ENCODE results near the gene TSACC. TPM values are rescaled to one million over a fixed set of nuclear protein-coding genes. Genes with fewer than 3 reads are reported as not detected.

TSACC gene
- total RNA-seq, 4 donors from 2014 or later: not detected

DNA sequence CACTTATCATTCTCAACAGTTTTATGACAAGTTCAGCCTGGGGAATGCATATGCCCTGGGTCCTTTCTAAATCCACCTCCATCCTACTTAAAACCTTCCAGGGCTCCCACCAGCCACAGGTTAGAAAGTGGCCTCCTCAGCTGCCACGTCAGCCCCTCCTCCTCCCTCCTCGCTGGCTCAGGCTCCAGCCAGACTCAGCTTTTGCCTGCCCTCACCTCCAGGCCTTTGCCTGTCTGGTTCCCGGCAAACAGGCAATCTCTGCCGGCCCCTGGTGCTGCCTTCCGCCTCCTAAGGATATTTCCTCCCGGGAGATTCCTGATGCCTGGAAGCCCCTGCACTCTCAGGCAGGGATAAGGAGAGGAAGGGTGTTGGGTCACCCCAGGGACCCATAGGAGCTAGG lies 40.2 kb downstream of the TSACC start:
- Histone ChIP-seq H3K36me3 (no peaks in the 10 kb centered on the region), H3K4me3 (no peak overlapping the region), H3K9me3 (no peaks in the 10 kb centered on the region), H3K27me3 (no peaks in the 10 kb centered on the region), H3K27ac (no peak overlapping the region), H3K4me1 (no peaks in the 10 kb centered on the region)
- TF ChIP-seq POLR2A (IDR thresholded peaks at IDR 0.05) (no peak), CTCF (IDR thresholded peaks at IDR 0.05) (no peak)
- DNase-seq: no peak

DNA sequence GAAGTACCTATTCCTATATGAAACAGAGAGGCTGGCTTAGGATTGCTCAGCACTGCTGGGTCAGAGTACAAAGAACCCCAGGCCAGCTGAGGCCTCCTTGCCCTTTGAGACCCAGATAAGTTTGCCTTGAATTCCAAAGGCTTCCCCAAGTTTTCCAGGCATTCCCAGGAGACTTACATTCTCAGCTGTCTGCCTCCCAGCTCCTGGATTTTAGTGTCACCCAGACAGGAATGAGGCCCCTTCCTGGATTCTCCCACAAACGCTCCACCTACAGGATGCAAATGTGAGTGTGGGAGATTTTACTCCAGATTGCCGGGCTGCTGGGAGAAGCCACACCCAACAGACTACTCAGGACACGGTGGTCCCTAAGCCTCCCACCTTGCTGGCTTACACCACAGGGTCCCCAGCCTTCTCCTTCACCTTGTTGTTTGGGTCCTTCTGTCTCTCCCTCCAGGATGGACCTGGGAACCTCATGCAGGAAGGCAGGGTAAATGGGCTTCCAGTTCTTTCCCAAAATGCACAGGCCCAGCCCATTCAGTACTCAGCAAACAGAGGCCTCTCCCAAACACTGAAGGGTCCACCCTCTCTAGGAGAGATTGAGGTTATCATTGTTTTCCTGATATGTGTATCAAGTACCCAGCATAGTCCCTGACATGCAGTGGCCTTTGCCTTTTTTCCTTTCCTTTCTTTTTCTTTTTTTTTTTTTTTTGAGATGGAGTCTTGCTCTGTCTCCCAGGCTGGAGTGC lies 41.3 kb downstream of the TSACC start:
- H3K27me3 ChIP-seq: no peaks in the 10 kb centered on the region
- no peak overlapping the region for H3K4me3 ChIP-seq
- H3K36me3 ChIP-seq: no peaks in the 10 kb centered on the region
- H3K27ac ChIP-seq: no peak overlapping the region
- no peaks in the 10 kb centered on the region for H3K9me3 ChIP-seq
- no peaks in the 10 kb centered on the region for H3K4me1 ChIP-seq
- DNase-seq: peak in 1 of 3 donors; percentile 55
- no peak for TF ChIP-seq POLR2A (IDR thresholded peaks at IDR 0.05)
- TF ChIP-seq CTCF (IDR thresholded peaks at IDR 0.05): peak in 1 of 6 experiments; percentile 11

GRCh38 chr1:156382561-156382960 lies 44.2 kb downstream of the TSACC start:
- TF ChIP-seq POLR2A (IDR thresholded peaks at IDR 0.05): no peak
- TF ChIP-seq CTCF (IDR thresholded peaks at IDR 0.05): no peak

DNA sequence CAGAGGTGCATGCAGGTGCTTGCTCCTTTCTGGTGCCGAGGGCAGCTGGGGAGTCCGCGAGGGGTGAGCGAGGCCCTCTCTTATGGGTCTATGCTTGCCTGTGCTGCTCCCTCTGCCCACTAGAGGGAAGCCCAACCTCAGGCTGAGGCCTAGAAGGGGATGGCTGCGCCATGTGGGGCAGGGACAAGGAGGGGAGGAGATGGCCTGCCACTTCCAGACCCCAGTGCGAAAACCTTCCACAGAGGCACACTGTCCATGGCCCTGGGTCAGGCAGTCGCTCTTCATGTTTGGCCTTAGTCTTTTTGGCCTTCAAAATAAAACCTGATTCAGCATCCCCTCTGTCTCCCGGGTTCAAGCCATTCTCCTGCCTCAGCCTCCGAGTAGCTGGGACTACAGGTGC lies 44.7 kb downstream of the TSACC start:
- Histone ChIP-seq H3K27me3 (peaks cover 0 to 5% of the 10 kb centered on the region in 2 donors), H3K9me3 (no peaks in the 10 kb centered on the region), H3K27ac (no peak overlapping the region), H3K4me1 (no peaks in the 10 kb centered on the region), H3K36me3 (no peaks in the 10 kb centered on the region), H3K4me3 (no peak overlapping the region)
- TF ChIP-seq CTCF (IDR thresholded peaks at IDR 0.05): peak in 5 of 6 experiments; percentile 17 to 77 (median 71)
- TF ChIP-seq POLR2A (IDR thresholded peaks at IDR 0.05): no peak
- peak; percentile 49 to 80 (median 67) for DNase-seq

More at GRCh38 chr1:156382561-156382960, 44.2 kb downstream of the TSACC start:
- DNase-seq: no peak
- no peaks in the 10 kb centered on the region for H3K36me3 ChIP-seq
- no peaks in the 10 kb centered on the region for H3K4me1 ChIP-seq
- H3K27ac ChIP-seq: no peak overlapping the region
- H3K9me3 ChIP-seq: no peaks in the 10 kb centered on the region
- H3K27me3 ChIP-seq: peaks cover 0 to under 1% of the 10 kb centered on the region in 2 donors
- no peak overlapping the region for H3K4me3 ChIP-seq

DNA sequence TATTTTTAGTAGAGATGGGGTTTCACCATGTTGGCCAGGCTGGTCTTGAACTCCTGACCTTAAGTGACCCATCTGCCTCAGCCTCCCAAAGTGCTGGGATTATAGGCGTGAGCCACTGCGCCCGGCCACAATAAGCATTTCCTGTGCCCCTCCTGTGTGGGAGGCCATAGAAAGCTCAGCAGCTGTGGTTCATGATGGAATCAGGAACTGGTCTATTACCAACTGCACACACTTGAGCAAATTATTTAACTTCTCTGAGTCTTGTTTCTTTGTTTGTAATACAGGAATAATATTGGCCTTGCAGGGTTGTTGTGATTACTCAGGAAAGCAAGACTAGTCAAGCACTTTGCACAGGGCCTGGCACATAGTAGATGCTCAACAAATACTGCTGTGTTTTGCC lies 45.7 kb downstream of the TSACC start:
- DNase-seq: no peak
- Histone ChIP-seq H3K9me3 (no peaks in the 10 kb centered on the region), H3K4me3 (no peak overlapping the region), H3K36me3 (no peaks in the 10 kb centered on the region), H3K27ac (no peak overlapping the region), H3K27me3 (peaks cover 0 to 5% of the 10 kb centered on the region in 2 donors), H3K4me1 (no peaks in the 10 kb centered on the region)
- TF ChIP-seq CTCF (IDR thresholded peaks at IDR 0.05): no peak
- no peak for TF ChIP-seq POLR2A (IDR thresholded peaks at IDR 0.05)

Measured in Peyer's patch (tissue), 4 donors.